Dedifferentiated amniotic fluid mesenchymal stem cell (primary cell): ENCODE data around the gene SLC17A1.

Source experiments
- DNase-seq: peaks from one replicate; pipeline ENCODE4 v3.0.0-alpha.2; 2016; ENCODE audit errors: extremely low spot score

The SLC17A1 gene, protein sequence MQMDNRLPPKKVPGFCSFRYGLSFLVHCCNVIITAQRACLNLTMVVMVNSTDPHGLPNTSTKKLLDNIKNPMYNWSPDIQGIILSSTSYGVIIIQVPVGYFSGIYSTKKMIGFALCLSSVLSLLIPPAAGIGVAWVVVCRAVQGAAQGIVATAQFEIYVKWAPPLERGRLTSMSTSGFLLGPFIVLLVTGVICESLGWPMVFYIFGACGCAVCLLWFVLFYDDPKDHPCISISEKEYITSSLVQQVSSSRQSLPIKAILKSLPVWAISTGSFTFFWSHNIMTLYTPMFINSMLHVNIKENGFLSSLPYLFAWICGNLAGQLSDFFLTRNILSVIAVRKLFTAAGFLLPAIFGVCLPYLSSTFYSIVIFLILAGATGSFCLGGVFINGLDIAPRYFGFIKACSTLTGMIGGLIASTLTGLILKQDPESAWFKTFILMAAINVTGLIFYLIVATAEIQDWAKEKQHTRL

DNA sequence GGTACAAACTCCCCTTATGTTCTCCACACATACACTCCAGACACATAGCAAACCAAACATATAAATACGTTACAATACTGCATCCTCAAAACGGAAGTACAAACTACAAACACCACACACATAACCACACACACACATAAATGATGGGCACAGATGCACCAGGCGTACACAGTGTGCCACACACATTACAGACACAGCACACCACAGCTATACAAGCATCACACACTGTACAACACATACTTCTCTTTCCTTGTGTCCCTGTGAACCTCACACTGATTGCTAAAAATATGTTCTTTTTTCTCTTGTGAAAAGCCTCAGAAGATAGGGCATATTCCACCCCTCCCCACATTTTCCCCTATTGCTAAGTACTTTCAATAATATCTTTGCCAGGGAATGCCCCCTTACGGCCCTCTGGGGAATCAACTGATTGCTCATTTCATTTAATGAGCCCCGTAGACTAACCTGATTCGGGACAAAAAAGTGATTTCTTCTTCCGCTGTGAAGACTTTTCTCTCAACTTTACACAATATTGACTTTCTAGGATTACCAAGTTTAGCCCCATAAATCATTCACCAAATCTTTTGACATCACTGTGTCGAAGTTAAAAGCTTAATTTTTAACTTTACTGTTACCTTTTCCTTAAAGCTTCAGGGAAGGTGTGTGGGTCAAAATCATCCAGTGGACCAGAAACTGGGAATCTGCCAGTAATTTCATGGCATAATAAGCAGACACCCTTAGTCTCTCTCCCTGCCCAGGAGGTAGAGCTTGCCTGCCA, at the start of gene SLC17A1:
SLC17A1 (minus strand) TSS at position 521 of the 775 bp plus-strand sequence. CDS start 1,495 bp downstream, outside the sequence.
- DNase-seq: no peak

DNA sequence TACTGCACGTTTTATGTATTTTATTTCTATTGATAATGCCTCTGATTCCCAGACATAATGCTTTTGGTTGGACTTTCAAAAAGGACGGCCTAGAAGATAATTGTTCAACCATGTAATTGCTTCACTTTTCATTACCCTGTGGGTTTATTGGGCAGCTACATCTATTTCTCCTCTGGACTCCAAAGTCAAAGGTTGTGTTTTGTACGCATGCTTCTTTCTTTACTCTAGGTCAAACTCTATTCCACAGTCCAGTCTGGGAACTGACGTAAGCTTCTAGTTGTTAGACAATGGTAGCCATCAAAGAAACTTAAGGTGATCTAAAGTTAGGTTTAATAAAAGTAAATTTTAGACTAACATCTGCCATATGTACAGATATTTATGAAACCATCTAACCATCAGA, 48.7 kb upstream of the SLC17A1 start:
- DNase-seq: no peak

DNA sequence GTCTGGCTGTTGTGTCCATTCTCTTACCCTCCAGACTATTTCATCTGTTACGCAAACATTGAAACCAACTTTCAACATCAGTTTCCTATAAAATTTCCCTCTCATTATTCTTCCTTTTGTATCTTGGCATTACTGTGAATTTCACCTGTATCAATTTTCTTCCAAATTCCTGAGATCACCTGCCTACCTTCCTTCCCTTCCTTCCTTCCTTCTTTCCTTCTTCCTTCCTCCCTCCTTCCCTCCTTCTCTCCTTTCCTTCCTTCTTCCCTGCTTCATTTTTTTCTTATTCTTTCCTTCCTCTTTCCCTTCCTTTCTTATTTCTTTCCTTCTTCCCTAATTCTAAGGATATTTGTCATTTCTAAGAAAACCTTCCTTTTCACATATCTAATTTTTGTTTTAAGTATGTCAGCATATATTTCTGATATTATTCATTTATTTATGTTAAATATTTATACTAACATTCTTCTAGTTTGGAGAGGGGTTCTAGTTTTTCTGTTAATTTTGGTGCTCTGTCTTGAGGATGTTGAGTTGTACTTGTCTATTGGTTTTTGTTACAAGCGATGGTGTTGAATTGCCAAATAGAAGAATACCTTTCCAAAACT, 47.0 kb upstream of the SLC17A1 start:
- no peak for DNase-seq

- DNase-seq: no peak
Measured at GRCh38 chr6:25875926-25876602, 44.2 kb upstream of the SLC17A1 start.

DNA sequence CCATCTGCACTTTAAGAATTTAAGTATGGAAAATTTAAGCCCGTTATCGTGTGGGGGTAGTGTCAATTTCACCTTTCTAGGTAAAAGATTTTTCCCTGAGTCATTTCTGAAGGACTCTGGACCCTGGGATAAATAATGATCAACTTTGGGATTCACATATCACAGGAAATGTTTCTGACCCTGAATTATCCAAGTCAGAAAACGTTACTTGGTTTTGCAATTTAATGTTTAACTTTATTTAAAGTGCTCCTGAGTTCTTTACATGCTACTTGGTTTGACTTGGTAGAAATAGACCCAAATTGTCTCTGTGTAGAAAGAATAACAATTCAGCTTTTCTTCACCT, 43.7 kb upstream of the SLC17A1 start:
- DNase-seq: no peak

DNA sequence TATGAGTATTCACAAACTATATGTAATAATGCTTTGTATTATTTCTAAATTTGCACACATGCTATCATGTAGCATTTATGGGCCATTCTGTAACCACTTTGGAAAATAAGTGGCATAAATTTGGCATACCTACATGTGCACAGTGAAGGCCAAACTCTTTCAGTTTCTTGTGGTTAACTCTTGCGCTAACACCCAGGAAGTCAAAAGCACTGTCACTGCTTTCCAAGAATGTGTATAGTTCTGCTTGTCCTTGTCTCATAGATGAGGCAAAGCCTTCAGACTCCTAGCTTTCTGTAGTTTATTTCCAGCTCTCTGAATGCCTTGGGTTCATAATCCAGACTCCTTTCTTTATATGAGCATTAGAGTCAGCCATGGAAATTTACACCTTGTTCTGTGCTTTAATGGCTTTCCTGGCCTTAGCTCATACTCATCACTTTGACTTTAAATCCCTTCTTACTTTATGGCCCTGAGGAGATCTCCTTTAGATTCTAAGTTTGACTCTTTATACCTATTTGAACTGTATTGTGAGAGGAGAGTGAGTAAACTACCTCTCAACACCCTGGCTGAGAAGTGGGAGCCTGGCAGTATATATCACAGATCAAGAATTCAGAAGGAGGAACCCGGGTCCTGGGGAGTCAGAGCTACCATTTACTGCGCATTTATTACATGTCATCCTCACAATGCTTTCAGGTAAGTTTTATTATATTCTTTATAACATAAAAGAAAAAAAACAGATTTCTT, 43.1 kb upstream of the SLC17A1 start:
- DNase-seq: no peak

DNA sequence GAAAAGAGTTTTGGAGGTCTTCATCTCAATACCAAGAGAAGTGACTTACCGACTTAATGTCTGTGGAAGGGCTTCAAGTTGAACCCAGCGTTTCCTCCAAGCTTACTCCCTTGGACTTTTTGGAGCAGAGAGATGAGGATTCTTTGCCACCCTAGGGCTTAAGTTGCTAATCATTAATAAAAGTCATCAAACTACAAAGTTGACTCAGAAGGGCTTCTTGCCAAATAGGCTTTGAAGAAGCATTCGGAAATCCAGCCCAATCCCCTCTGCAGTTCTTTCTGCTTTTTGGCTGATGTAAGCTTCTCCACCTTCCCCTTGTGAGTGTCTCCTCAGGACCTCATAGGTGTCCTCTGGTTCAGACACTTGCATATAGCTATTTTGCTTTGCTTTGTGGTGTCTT, 42.3 kb upstream of the SLC17A1 start, which contains the start of gene SLC17A3:
SLC17A3 (minus strand) TSS at position 126 of the 400 bp plus-strand sequence. CDS start 5,856 bp downstream, outside the sequence.
- no peak for DNase-seq

- no peak for DNase-seq
Measured at GRCh38 chr6:25872814-25873213, 41.0 kb upstream of the SLC17A1 start.

- DNase-seq: no peak
Measured at GRCh38 chr6:25869840-25870239, 38.0 kb upstream of the SLC17A1 start.

- DNase-seq: no peak
Measured at GRCh38 chr6:25868436-25869183, 36.8 kb upstream of the SLC17A1 start.

DNA sequence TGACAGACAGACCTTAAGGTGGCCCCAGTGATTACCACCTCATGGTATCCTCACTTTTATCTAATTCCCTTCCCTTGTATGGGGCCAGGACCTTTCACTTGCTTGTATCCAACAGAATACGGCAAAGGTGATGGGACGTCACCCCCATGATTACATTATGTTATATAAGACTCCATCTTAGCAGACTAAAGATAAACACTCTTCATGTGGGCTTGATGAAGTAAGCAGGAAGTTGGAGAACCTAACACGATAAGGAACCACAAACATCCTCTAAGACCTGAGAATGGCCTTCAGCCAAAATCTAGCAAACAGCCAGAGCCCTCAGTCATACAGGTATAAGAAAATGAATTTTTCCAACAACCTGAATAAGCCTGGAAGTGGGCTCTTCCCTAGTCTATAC, 34.2 kb upstream of the SLC17A1 start:
- no peak for DNase-seq

DNA sequence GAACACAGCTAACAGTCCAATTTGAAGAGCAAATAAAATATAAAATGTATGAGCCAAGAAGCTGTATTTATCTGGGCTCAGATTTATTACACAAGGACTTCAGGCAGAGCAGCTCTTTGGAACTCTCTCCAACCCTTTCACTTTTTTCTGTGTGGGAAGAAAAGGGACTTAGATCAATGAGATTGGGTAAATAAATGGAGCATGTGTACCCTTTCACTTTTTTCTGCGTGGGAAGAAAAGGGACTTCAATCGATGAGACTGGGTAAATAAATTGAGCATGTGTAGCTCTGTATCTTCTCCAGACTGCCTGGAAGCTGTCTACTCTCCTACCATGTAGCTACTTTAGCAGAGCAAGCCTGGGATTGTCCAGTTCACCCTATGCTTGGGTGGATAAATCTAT, 31.5 kb upstream of the SLC17A1 start:
- DNase-seq: no peak

DNA sequence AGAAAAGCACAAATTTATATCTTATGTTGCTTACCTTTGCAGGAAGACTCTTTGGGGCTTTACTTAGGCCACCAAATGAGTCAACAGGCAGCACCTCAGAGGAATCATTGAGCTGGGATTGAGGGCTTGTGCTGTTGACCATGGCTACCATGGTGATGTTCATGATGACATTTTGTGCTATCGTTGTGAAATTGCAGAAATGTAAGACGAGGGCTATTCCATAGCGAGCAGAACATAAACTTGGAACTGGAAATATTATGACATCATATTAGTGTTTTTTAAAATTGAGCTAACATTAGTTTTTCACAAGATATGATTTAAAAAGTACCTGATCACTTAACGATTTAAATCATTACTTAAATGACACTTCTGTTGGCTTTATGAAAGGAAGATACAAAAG, 30.3 kb upstream of the SLC17A1 start:
- DNase-seq: no peak

- no peak for DNase-seq
Measured at GRCh38 chr6:25852756-25853155, 20.9 kb upstream of the SLC17A1 start.

GRCh38 chr6:25851961-25852360, 20.1 kb upstream of the SLC17A1 start:
- no peak for DNase-seq

DNA sequence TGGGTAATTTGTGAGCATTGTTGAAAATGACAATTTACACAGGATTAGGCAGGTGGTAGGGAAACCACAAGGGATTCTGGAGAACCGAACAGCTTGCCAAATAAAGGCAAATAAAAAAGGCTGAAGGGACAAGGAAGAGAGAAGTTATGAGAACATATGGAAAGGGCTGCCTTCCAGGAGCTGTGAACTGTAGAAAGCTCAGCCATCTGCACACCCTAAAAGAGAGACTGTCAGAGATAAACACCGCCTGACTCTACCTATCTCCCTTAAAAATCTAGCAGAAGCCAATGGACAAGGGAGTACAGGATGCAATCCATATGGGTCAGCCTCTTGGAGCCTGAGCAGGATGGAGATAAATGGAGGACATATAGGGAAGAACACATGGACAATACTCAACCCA, 12.7 kb upstream of the SLC17A1 start:
- no peak for DNase-seq

- no peak for DNase-seq
Measured at GRCh38 chr6:25842526-25842925, 10.7 kb upstream of the SLC17A1 start.

GRCh38 chr6:25835442-25836283, 3.8 kb upstream of the SLC17A1 start:
- no peak for DNase-seq

DNA sequence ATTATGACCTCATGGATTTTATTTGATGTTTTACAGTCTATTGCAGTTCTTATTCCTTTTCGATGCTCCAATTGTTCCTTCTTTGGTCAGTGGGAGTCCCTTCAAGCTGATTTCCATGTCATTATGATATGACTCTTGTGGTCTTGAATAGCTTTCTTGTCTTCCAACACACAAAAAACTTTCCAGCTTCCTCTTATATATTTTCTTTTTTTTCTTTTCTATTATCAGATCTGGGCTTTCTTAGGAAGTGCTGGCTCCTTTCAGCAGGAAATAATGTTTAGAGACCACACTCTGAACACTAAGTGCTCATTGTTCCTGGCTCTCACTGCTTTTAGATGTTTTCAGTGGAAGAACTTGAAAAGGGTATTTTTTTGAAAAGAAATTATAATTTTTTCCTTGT, 3.1 kb upstream of the SLC17A1 start:
- no peak for DNase-seq

DNA sequence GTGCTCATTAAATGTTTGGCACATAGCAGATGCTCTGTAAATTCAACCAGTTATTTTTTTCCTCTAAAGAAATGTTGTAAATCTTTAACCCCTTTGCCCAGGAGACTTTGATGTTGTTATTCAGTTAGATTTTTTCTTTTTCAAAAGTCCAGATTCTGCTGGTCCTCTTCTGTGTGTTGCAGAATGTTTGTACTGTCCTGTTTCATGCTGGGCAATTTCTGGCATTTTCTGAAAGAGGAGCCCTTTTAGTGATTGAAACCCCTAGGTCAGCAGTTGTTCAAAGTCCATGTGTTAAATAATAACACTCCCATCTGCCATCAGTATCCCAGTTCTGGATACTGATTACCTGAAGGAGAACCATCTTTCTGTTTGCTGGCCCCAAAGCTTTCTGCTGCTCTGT, 1.3 kb upstream of the SLC17A1 start:
- DNase-seq: no peak
